Measurements from ENCODE around the gene CACYBP. TPM values are rescaled to one million over a fixed set of nuclear protein-coding genes. Genes with fewer than 3 reads are reported as not detected.

Gene CACYBP
- total RNA-seq, 1 donor from 2014 or later, result 70.0 TPM

DNA sequence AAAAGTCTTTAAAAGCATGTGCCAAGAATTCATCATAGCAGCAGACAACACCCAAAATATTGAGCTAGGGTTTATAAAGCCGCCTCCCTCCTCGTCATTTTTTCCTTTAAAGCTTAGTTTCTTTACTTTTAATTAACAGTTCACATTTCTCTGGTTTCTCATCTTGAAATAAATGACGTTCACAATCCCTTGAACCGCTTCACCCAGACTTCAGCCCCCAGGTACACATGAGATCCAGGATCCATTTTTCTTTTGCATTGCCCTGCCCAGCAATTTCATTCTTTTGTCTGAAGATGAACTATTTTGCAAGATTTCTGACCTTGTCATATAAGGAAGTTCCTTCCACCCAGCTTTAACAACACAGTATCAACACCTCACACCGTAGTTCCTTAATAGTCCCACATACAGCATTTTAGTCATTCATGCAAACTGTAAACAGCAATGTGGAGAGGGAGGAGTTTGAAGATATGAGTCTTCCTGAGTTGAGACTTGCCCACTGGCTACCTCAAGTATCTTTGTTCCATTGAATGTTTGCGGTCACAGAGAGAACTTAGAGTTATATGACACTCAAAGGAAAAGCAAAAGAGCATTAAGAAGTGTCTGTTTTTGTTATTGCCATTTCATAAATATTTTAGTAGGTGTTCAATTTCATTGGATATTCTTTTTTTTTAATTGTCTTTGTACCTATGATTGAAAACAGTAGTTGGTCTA, 35.3 kb upstream of the CACYBP start:
- Mint-ChIP-seq H3K36me3 (no peaks in the 10 kb centered on the region), H3K4me1 (peaks cover 53% of the 10 kb centered on the region), H3K4me3 (no peak overlapping the region), H3K9me3 (no peaks in the 10 kb centered on the region), H3K27me3 (ENCODE audit: low read depth) (no peaks in the 10 kb centered on the region), H3K27ac (peak overlapping the region; percentile 77)
- no peak for TF ChIP-seq CTCF (IDR thresholded peaks at IDR 0.05; ENCODE audit: unreplicated experiment)
- DNase-seq (ENCODE audit: low spot score in 2 of 2, unreplicated experiment in 2 of 2), result no peak

GRCh38 chr1:174964972-174965361, 34.8 kb upstream of the CACYBP start:
- DNase-seq (ENCODE audit: low spot score in 2 of 2, unreplicated experiment in 2 of 2), result no peak
- Mint-ChIP-seq H3K27ac (peak overlapping the region; percentile 77), H3K4me3 (no peak overlapping the region), H3K9me3 (no peaks in the 10 kb centered on the region), H3K4me1 (peaks cover 54% of the 10 kb centered on the region), H3K36me3 (peaks cover 2% of the 10 kb centered on the region), H3K27me3 (ENCODE audit: low read depth) (no peaks in the 10 kb centered on the region)
- no peak for TF ChIP-seq CTCF (IDR thresholded peaks at IDR 0.05; ENCODE audit: unreplicated experiment)

DNA sequence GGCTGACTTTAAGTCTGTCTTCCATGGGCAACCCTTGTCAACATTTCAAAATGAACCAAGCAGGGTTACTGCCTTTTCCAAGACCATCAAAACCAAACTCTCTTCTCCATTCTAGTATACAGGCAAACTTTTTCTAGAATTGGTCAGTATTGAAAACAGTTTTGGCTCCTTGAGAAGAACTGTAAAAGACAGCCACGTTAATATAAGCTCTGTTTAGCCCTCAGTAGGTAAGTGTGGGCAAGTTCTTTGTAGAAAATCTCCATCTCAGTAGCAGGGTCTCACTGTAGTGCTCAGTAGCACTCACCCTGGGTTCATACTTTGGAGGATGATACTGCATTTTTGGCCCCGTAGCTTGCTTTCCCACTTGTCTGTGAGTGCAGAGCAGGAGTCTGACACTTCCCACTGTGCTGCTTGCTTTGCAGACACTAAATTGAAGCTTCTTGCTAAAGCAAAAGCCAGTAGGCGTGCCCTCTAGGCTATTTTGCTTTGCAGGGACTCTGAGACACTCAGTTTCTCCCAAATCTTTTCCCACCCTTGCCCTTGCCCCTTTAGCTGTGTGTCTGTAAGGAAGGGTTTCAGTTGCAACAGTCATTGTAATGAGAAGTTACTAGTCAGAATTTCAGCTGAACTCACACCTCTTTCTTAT, 34.3 kb upstream of the CACYBP start:
- Mint-ChIP-seq H3K27me3 (ENCODE audit: low read depth) (no peaks in the 10 kb centered on the region), H3K27ac (peak overlapping the region; percentile 77), H3K4me1 (peaks cover 54% of the 10 kb centered on the region), H3K4me3 (no peak overlapping the region), H3K9me3 (no peaks in the 10 kb centered on the region), H3K36me3 (peaks cover 3% of the 10 kb centered on the region)
- TF ChIP-seq CTCF (IDR thresholded peaks at IDR 0.05; ENCODE audit: unreplicated experiment), result no peak
- DNase-seq (ENCODE audit: low spot score in 2 of 2, unreplicated experiment in 2 of 2), result no peak

DNA sequence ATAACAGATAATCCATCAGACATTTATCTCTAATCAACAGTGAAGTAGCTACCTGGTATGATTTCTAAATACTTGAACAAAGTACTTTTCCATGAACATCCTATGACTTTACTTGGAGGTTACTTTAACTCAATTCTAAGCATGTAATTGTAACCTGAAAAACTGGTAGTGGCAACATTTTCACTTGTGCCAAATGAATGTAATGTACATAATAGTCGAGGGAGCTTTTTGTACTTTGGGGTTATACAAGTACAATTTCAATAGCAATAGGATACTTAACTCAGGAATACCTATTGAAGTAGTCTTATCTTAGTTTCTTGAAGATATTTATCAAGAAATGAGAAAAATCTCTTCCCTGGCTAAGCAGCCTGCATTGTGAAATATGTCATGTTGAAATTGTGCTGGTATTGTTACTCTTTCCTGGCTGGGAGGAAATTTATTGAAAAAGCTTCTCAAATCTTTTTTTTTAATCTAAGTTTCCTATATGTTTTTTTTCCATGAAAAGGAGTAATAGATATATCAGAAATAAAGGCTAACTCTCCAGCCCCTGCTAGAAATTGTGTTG, 33.7 kb upstream of the CACYBP start:
- no peaks in the 10 kb centered on the region for H3K9me3 Mint-ChIP-seq
- peaks cover 54% of the 10 kb centered on the region for H3K4me1 Mint-ChIP-seq
- DNase-seq (ENCODE audit: low spot score in 2 of 2, unreplicated experiment in 2 of 2), result no peak
- H3K36me3 Mint-ChIP-seq, result peaks cover 3% of the 10 kb centered on the region
- peak overlapping the region; percentile 9 for H3K4me3 Mint-ChIP-seq
- no peaks in the 10 kb centered on the region for H3K27me3 Mint-ChIP-seq (ENCODE audit: low read depth)
- no peak for TF ChIP-seq CTCF (IDR thresholded peaks at IDR 0.05; ENCODE audit: unreplicated experiment)
- H3K27ac Mint-ChIP-seq, result peak overlapping the region; percentile 77

GRCh38 chr1:174967845-174968705, 31.7 kb upstream of the CACYBP start:
- Mint-ChIP-seq H3K27me3 (ENCODE audit: low read depth) (no peaks in the 10 kb centered on the region), H3K9me3 (no peaks in the 10 kb centered on the region), H3K4me3 (no peak overlapping the region), H3K27ac (peak overlapping the region; percentile 81), H3K4me1 (peaks cover 66% of the 10 kb centered on the region), H3K36me3 (peaks cover 3% of the 10 kb centered on the region)
- no peak for DNase-seq (ENCODE audit: low spot score in 2 of 2, unreplicated experiment in 2 of 2)
- TF ChIP-seq CTCF (IDR thresholded peaks at IDR 0.05; ENCODE audit: unreplicated experiment), result no peak

Measured in mesothelial cell of epicardium (in vitro differentiated cells).